ENCODE measurements around the gene TRAF6. TPM values are rescaled to one million over a fixed set of nuclear protein-coding genes. Genes with fewer than 3 reads are reported as not detected.
A peak's percentile ranks its signal among the peaks of the same experiment; 100 is the strongest.

TRAF6 gene
- total RNA-seq, 2 donors from 2014 or later = 7.5 to 9.2 TPM

- H3K4me3 ChIP-seq = no peak overlapping the region
- ATAC-seq (peak; percentile 42), DNase-seq (peak in 2 of 4 donors; percentile 31 to 52)
- TF ChIP-seq CTCF (IDR thresholded peaks at IDR 0.05) (peak in 6 of 7 experiments; percentile 26 to 55 (median 47)), POLR2A (IDR thresholded peaks at IDR 0.05) (no peak)
- 27 to 32% methylated on average over 2 of the region's 2 CpGs for WGBS, 2 donors
- H3K4me1 ChIP-seq = no peaks in the 10 kb centered on the region
- H3K27me3 ChIP-seq = no peaks in the 10 kb centered on the region
- no peaks in the 10 kb centered on the region for H3K36me3 ChIP-seq (replicated peaks in 1 of 2; ENCODE audit: insufficient read depth in 1 of 2, low read depth in 2 of 2)
- H3K27ac ChIP-seq = no peak overlapping the region
- intact Hi-C loops (cut with DNase I) = no loop called here
- H3K9me3 ChIP-seq = no peaks in the 10 kb centered on the region
These were observed 31.3 kb downstream of the TRAF6 start for GRCh38 chr11:36478700-36479329.

GRCh38 chr11:36475192-36475591, 34.9 kb downstream of the TRAF6 start:
- intact Hi-C loops (cut with DNase I) = no loop called here
- H3K27me3 ChIP-seq = no peaks in the 10 kb centered on the region
- TF ChIP-seq CTCF (IDR thresholded peaks at IDR 0.05) = no peak
- no peak overlapping the region for H3K4me3 ChIP-seq
- DNase-seq (no peak), ATAC-seq (no peak)
- no peak overlapping the region for H3K27ac ChIP-seq
- H3K36me3 ChIP-seq (replicated peaks in 1 of 2; ENCODE audit: insufficient read depth in 1 of 2, low read depth in 2 of 2) = no peaks in the 10 kb centered on the region
- WGBS, 2 donors = 38 to 50% methylated on average over 1 of the region's 1 CpG
- H3K4me1 ChIP-seq = peaks cover 6% of the 10 kb centered on the region
- H3K9me3 ChIP-seq = no peaks in the 10 kb centered on the region

GRCh38 chr11:36471577-36471976, 38.5 kb downstream of the TRAF6 start:
- TF ChIP-seq POLR2A (IDR thresholded peaks at IDR 0.05) (no peak), CTCF (IDR thresholded peaks at IDR 0.05) (no peak)
- no peak for ATAC-seq
- no peak overlapping the region for H3K27ac ChIP-seq
- WGBS, 2 donors = 73 to 94% methylated on average over 1 of the region's 1 CpG
- no peaks in the 10 kb centered on the region for H3K36me3 ChIP-seq (replicated peaks in 1 of 2; ENCODE audit: insufficient read depth in 1 of 2, low read depth in 2 of 2)
- intact Hi-C loops (cut with DNase I) = no loop called here
- peaks cover 14% of the 10 kb centered on the region for H3K4me1 ChIP-seq
- no peak overlapping the region for H3K4me3 ChIP-seq
- H3K27me3 ChIP-seq = no peaks in the 10 kb centered on the region
- H3K9me3 ChIP-seq = no peaks in the 10 kb centered on the region
- no peak for DNase-seq

GRCh38 chr11:36469881-36470802, 39.9 kb downstream of the TRAF6 start:
- TF ChIP-seq POLR2A (IDR thresholded peaks at IDR 0.05) = no peak
- no peak for TF ChIP-seq CTCF (IDR thresholded peaks at IDR 0.05)
- Histone ChIP-seq H3K4me1 (peaks cover 14% of the 10 kb centered on the region), H3K36me3 (replicated peaks in 1 of 2; ENCODE audit: insufficient read depth in 1 of 2, low read depth in 2 of 2) (no peaks in the 10 kb centered on the region), H3K27me3 (no peaks in the 10 kb centered on the region), H3K4me3 (no peak overlapping the region), H3K9me3 (no peaks in the 10 kb centered on the region), H3K27ac (peak overlapping the region in 3 of 4 donors; percentile 6 to 52 (median 46))
- ATAC-seq (peak; percentile 74), DNase-seq (no peak)
- WGBS, 2 donors = 48 to 53% methylated on average over 5 of the region's 5 CpGs
- intact Hi-C loops (cut with DNase I) = loop anchor here (10.0 kb wide), 1 partner anchor 175 kb away; the partner anchor contains the start of gene PRR5L

All from body of pancreas (tissue), 4 donors.